Left forelimb (tissue), 1 donor: ENCODE results near the gene NRG2.

Experiments
- DNase-seq: peaks from one replicate; pipeline ENCODE4 v3.0.0-alpha.2; 2018; ENCODE audit warnings: low spot score

Gene NRG2

DNA sequence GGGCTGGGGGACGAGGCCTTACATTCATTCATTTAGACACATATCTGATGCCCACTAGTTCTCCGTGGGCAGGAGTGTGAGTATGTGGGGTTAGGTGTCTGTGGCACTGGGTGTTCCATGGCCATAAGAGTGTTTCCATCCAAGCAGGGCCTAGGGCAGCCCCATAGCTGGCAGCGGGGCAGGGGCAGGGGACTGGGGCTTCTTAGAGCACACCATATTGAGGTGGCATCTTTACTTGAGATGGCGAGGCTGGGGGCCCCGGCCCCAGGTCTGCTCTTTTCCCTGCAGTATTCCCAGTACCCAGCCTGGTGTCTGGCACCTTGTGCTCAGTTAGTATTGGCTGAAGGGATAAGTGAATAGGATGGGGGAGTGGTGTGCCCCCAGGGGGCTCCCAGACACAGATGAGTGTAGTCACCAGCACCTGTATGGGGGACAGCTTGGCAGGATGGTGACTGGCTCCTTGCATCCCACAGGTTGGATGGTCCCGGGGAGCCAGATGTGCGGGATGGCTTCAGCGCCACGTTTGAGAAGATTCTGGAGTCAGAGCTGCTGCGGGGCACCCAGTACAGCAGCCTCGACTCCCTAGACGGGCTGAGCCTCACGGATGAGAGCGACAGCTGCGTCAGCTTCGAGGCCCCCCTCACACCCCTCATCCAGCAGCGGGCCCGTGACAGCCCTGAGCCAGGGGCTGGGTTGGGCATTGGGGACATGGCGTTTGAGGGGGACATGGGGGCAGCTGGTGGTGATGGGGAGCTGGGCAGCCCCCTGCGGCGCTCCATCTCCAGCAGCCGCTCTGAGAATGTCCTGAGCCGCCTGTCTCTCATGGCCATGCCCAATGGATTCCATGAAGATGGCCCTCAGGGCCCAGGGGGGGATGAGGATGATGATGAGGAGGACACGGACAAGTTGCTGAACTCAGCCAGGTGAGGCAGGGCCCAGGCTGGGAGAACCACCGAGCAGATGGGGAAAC is 230.0 kb downstream of the NRG2 start:
- no peak for DNase-seq

DNA sequence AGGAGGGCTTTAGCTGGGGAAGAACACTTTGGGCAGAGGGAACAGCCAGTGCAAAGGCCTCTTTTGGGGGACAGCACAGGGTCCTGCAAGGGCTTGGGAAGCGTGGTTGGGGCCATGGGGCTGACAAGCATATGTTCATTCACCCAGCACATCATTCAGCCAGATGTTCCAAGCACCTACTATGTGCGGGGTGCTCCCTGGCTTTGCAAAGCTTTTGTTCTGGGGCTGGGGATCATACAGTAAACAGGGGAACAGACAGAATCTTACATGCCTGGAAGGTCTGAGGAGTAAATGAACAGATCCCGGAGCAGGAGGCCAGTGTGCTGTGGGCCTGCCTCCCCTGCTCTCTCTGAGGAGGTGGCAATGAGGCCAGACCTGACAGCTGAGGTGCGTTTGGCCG is 230.8 kb downstream of the NRG2 start:
- no peak for DNase-seq

DNA sequence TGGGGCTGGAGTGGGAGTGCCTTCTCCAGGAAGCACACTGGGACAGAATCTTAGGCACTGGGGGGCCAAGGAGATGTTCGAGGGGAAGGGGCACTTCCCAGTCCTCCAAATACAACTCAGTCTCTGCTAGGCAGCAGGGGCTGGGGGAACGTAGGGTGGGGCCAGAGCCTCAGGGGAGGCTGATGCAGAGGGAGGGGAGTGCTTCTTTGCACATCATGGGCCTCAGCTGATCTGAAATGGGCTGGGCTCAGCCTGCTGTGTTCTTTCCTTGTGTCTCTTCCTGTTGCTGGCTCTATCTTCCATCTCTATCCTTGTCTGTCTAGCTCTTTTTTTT is 231.9 kb downstream of the NRG2 start:
- DNase-seq = no peak

DNA sequence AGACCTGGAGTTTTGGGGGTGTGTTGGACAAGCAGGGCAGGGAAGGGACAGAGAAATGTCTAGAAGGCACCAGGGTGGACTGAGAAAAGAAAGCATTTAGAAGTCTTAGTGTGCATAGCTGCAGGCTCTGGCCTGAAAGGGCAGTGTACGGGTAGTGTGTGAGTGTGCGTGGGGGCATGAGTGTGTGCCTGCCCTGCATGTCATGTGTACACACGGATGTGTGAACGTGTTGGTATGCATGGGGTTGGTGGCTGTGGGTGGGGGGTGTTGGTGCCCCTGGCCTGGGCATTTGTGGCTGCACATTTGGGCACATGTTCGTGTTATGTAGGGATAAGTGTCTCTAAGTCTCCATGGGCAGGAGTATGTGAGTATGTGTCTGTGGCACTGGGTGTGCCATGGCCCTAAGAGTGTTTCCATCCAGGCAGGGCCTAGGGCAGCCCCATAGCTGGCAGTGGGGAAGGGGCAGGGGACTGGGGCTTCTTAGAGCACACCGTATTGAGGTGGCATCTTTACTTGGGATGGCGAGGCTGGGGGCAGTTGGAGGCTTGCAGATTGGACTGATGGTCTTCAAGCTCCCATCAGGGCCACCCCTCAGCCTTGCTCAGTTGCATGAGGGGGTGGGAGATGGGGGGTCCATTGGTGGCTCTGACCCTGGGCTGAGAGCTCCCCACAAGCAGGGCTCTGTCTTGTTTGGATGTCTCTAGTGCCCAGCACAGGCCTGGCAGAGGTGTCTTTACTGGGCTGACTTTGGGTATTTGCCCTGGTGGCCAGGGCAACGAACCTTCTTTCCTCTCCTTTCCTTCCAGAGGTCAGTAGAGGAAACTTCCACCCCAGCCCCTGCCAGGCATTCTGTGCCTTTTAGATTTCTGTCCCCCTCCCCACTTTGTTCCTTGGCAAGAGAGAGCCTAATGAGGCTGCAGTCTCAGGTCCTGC is 232.5 kb downstream of the NRG2 start:
- DNase-seq = no peak

DNA sequence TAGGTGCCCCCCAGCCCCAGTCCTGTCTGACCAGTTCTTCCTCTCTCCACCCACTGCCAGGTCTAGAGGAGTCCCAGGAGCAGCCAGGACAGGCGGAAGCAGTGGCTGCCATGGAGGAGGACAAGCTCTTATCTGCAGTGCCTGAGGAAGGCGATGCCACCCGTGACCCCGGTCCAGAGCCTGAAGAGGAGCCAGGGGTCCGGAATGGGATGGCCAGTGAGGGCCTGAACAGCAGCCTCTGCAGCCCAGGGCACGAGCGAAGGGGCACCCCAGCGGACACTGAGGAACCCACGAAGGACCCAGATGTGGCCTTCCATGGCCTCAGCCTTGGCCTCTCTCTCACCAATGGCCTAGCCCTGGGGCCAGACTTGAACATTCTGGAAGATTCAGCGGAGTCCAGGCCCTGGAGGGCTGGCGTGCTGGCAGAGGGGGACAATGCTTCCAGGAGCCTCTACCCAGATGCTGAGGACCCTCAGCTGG is 233.7 kb downstream of the NRG2 start:
- DNase-seq = no peak

DNA sequence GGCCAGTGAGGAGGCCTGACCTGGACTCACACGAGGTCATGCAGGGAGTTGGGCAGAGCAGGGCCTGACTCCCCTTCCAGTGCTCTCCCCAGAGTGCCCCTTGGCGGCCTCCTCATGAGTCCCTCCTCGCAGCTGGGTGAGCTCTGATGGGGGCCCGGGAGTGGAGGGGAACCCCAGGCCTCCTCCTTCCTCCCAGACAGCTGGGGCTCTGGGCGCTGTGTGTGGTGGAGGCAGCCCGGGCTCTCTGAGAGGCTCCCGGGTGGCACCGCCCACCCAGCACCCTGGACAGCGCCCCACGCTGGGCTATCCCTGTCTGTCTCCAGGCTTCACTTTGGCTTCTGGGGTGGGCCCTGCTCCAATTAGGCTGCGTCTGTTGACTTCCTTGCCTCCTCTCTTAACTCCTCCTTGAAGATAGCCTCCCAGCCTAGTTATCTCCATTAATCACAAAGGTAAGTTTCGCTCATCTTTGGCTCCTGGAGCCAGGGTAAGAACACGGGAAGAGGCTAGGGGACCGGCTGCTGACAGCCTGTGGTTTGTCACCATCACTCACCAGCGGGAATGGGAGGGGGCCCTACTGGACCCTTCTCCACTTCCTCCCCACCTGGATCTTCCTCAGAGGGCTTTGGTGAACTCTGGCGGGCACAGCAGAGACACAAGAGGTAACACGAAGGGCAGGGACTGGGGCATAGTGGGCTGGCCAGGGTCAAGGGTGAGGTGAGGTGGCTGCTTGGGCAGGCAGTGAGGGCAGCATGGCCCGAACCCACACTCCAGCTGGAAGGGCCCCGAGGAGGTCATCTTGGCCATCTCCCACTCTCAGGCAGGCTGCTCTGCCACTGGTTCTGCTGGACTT is 234.4 kb downstream of the NRG2 start:
- no peak for DNase-seq

GRCh38 chr5:139807647-139808030 is 235.5 kb downstream of the NRG2 start:
- no peak for DNase-seq

DNA sequence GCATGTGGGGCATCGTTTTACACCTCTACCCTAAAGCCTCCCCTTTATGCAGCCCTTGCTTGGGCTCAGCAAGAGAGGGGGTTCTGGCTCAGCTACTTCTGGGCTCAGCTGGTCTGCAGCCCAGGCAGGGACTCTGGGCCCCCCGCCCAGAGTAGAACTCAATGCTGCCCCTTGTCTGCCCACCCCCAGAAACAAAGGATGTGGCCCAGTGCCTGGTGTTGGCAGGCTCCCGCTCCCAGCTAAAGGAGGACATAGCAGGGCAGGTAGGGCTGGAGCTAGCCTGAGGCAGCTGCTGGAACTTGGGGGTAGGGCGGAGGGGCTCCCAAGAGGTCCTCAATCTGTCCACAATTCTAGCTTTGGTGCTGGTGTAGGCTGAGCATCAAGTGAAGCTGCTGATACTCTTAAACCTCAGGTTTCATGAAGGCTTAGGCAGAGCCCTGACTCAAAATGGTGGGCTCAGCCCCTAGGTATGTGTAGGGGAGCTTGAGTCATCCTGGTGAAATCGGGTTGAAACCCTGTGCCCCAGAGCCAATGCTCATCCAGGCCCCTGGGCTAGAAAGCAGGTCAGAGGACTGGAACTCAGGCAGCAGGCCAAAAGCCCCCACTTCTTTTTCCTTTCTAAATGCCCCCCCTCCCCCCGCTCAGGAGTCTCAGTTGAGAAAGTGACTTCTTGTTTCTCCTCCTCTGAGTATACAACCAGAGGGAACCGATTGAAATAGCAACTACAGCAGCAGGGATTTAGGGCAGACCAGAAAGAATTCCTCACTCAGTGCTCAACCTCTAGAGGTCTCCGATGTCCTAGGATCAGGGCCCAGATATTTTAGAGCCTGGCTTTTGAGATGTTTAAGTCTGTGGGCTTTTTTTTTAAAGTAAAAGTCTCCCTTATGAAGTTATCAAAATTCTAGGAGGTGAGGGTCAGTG is 236.1 kb downstream of the NRG2 start:
- DNase-seq = no peak

- no peak for DNase-seq
Observed at GRCh38 chr5:139806111-139806510, 237.0 kb downstream of the NRG2 start.

- no peak for DNase-seq
Observed at GRCh38 chr5:139805545-139805944, 237.6 kb downstream of the NRG2 start.

GRCh38 chr5:139804800-139805397 is 238.2 kb downstream of the NRG2 start:
- no peak for DNase-seq

GRCh38 chr5:139803978-139804377 is 239.1 kb downstream of the NRG2 start:
- no peak for DNase-seq

GRCh38 chr5:139799359-139799758 is 243.7 kb downstream of the NRG2 start:
- DNase-seq = no peak

DNA sequence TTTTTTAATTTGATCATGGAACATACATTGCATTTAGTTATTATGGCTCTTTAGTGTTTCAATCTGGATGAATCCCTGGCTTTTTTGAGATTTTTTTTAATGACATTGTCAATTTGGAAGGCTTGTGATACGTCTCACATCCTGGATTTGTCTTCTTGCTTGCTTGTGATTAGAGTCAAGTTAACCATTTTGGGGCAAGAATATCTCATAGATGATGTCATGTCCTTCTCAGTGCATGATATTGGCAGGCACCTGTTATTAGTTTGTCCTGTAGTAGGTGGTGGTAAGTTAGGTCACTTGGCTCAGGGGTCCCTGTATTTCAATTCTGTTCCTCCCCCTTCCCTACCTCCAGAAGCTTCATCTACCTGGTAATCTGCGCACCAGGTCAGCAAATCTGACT is 244.2 kb downstream of the NRG2 start:
- no peak for DNase-seq

DNA sequence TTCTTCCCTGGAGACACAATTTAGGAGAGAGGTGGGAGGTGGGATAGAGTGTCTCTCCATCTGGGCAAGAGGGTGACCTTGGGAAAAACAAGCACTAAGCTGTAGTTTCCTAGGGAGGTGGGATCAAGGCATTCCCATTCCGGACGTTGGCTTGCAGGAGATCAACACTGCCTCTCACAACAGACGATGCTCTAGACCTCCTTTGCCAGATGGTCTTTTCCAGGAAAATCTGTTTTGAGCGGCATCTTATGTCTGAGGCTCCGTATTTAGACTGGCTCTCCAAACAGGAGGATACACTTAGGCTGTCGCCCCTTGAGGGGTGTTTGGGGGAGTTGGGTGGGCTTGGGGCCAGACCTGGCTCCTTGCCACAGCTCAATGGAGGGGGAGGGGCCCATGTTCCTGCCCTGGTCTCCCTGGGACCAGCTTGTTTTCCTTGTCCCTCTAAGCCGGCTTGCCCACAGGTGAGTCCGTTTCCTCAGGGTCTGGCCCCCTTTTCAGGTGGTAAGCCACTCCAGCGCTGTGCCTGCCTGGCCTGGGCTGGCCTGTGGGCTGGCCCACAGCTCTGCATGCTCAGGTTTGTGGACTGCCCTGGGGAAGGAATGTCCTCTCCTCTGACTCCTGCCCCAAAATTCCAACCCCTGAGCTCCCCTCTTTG is 245.1 kb downstream of the NRG2 start:
- DNase-seq = no peak

DNA sequence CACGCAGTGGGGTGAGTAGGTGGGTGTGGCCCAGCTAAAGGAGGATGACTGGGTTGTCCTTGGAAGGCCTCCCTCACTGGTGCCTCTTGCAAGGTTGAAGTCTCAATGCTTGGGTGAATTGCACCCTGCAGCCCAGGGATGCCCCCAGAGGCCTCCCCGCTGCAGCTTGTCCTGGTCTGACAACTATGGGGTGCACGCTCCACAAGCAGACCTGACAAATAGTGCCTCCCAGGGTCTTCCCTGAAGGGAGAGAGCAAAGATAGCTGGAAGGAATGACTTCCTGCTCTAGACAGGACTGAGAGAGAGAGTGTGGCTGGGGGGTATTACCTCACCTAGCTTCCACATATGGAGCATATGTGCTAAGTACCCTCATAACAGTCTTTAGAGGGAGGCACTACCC is 245.8 kb downstream of the NRG2 start:
- DNase-seq = no peak
